HepG2 (cell line): Measurements from ENCODE around the gene CD14. TPM values are rescaled to one million over a fixed set of nuclear protein-coding genes. Genes with fewer than 3 reads are reported as not detected.

Source experiments
- ZNF136 ChIP-seq: sonication (generic); formaldehyde crosslinking; IDR thresholded peaks from 2 replicates; pipeline ENCODE4 v1.8.1; 2022; ENCODE audit warnings: low read depth, mild to moderate bottlenecking, moderate library complexity, missing genetic modification reagents
- ZNF24 ChIP-seq: fragments of 450-650 bp; IDR thresholded peaks from 2 replicates; pipeline ENCODE4 v1.6.1; 2017; ENCODE audit warnings: antibody characterized with exemption, mild to moderate bottlenecking
- ZNF549 ChIP-seq: sonication (generic); formaldehyde crosslinking; IDR thresholded peaks from 2 replicates; pipeline ENCODE4 v1.5.0; 2020; ENCODE audit warnings: missing genetic modification reagents
- microRNA-seq: library from miRNA; unstranded; fragments of <30 nt; microRNA quantifications from one replicate; pipeline ENCODE4, GENCODE V29; 2020
- polyA plus RNA-seq, 8 experiments: library from polyadenylated mRNA; depleted of rRNA in 3 of 8; stranded (reverse) in 7 of 8; unstranded in 1 of 8; fragments of >200 nt; fragmentation: Illumina TruSeq in 4 of 8; extraction: Trizol in 4 of 8; gene quantifications; 2 replicates each; pipeline versions ENCODE4 v1.2.1 to v1.2.3, GENCODE V29; 2011 to 2016; ENCODE audit warnings: low read depth in 4 of 8, missing spikeins in 1 of 8, mixed read lengths in 1 of 8; ENCODE audit not compliant: insufficient read depth in 1 of 8
- total RNA-seq, 5 experiments: library from RNA; depleted of rRNA; stranded (reverse); fragments of >200 nt; fragmentation: Illumina TruSeq; extraction: Trizol; gene quantifications; 2 replicates each; pipeline ENCODE4 v1.2.3, GENCODE V29; 2016; ENCODE audit warnings: low read depth in 1 of 5

The CD14 gene
- total and polyA plus RNA-seq, 2 of the 13 experiments (the other 11 are each of a cell fraction or from before 2014, with no cell fraction given): 1.7 to 4.7 TPM

GRCh38 chr5:140587495-140587894 lies 45.5 kb downstream of the CD14 start (continued):
- no peak for TF ChIP-seq ZNF24
- no peak for TF ChIP-seq ZNF136
- no peak for TF ChIP-seq ZNF549 (CRISPR knock-in tag)

Small RNA genes lying within 50 kb of the gene (microRNA-seq; reads per million reads assigned to microRNA genes)
- not detected for gene MIR3655

Other genes starting within 250 kb of the CD14 start
- gene ANKHD1, start 231.3 kb downstream of the CD14 start, total RNA-seq (2016; rRNA removed; fragmentation: Illumina TruSeq; extraction: Trizol): 69.9 and 101 TPM in 2 replicates
- gene ANKHD1, start 231.3 kb downstream of the CD14 start, polyA plus RNA-seq (2011; rRNA removed): 68.5 and 82.0 TPM in 2 replicates
- gene EIF4EBP3, start 85.5 kb downstream of the CD14 start, total RNA-seq (2016; rRNA removed; fragmentation: Illumina TruSeq; extraction: Trizol): 1.7 and 1.9 TPM in 2 replicates
- 0.31 and 0.61 TPM in 2 replicates for gene EIF4EBP3, start 85.5 kb downstream of the CD14 start, polyA plus RNA-seq (2011; rRNA removed)
- 32.8 and 38.1 TPM in 2 replicates for gene SRA1, start 75.7 kb downstream of the CD14 start, total RNA-seq (2016; rRNA removed; fragmentation: Illumina TruSeq; extraction: Trizol)
- 14.2 and 15.6 TPM in 2 replicates for gene SRA1, start 75.7 kb downstream of the CD14 start, polyA plus RNA-seq (2011; rRNA removed)
- 0.22 and 0.38 TPM in 2 replicates for gene APBB3, start 68.6 kb downstream of the CD14 start, total RNA-seq (2016; rRNA removed; fragmentation: Illumina TruSeq; extraction: Trizol)
- gene APBB3, start 68.6 kb downstream of the CD14 start, polyA plus RNA-seq (2011; rRNA removed): 0.78 and 1.4 TPM in 2 replicates
- gene SLC35A4, start 68.3 kb downstream of the CD14 start, total RNA-seq (2016; rRNA removed; fragmentation: Illumina TruSeq; extraction: Trizol): 0.71 and 0.95 TPM in 2 replicates
- 4.0 and 5.0 TPM in 2 replicates for gene SLC35A4, start 68.3 kb downstream of the CD14 start, polyA plus RNA-seq (2011; rRNA removed)
- gene TMCO6, start 6.3 kb upstream of the CD14 start, total RNA-seq (2016; rRNA removed; fragmentation: Illumina TruSeq; extraction: Trizol): 8.2 and 16.6 TPM in 2 replicates
- 28.2 and 36.3 TPM in 2 replicates for gene TMCO6, start 6.3 kb upstream of the CD14 start, polyA plus RNA-seq (2011; rRNA removed)
- gene NDUFA2, start 14.5 kb upstream of the CD14 start, total RNA-seq (2016; rRNA removed; fragmentation: Illumina TruSeq; extraction: Trizol): 97.2 and 103 TPM in 2 replicates
- 94.9 and 105 TPM in 2 replicates for gene NDUFA2, start 14.5 kb upstream of the CD14 start, polyA plus RNA-seq (2011; rRNA removed)
- gene IK, start 14.7 kb upstream of the CD14 start, total RNA-seq (2016; rRNA removed; fragmentation: Illumina TruSeq; extraction: Trizol): 67.5 and 86.4 TPM in 2 replicates
- gene IK, start 14.7 kb upstream of the CD14 start, polyA plus RNA-seq (2011; rRNA removed): 63.7 and 65.3 TPM in 2 replicates
- gene WDR55, start 31.7 kb upstream of the CD14 start, total RNA-seq (2016; rRNA removed; fragmentation: Illumina TruSeq; extraction: Trizol): 18.2 and 18.5 TPM in 2 replicates
- gene WDR55, start 31.7 kb upstream of the CD14 start, polyA plus RNA-seq (2011; rRNA removed): 17.7 and 23.4 TPM in 2 replicates
- 0.17 and 0.55 TPM in 2 replicates for gene DND1, start 40.4 kb upstream of the CD14 start, total RNA-seq (2016; rRNA removed; fragmentation: Illumina TruSeq; extraction: Trizol)
- 0.48 and 1.3 TPM in 2 replicates for gene DND1, start 40.4 kb upstream of the CD14 start, polyA plus RNA-seq (2011; rRNA removed)
- 66.2 and 78.8 TPM in 2 replicates for gene HARS1, start 58.2 kb upstream of the CD14 start, total RNA-seq (2016; rRNA removed; fragmentation: Illumina TruSeq; extraction: Trizol)
- 36.9 and 37.2 TPM in 2 replicates for gene HARS1, start 58.2 kb upstream of the CD14 start, polyA plus RNA-seq (2011; rRNA removed)
- gene HARS2, start 58.3 kb upstream of the CD14 start, total RNA-seq (2016; rRNA removed; fragmentation: Illumina TruSeq; extraction: Trizol): 25.8 and 28.3 TPM in 2 replicates
- gene HARS2, start 58.3 kb upstream of the CD14 start, polyA plus RNA-seq (2011; rRNA removed): 17.6 and 17.9 TPM in 2 replicates
- gene ZMAT2, start 67.3 kb upstream of the CD14 start, total RNA-seq (2016; rRNA removed; fragmentation: Illumina TruSeq; extraction: Trizol): 92.8 and 141 TPM in 2 replicates
- 25.2 and 35.4 TPM in 2 replicates for gene ZMAT2, start 67.3 kb upstream of the CD14 start, polyA plus RNA-seq (2011; rRNA removed)
- gene PCDHA1, start 153.0 kb upstream of the CD14 start, total RNA-seq (2016; rRNA removed; fragmentation: Illumina TruSeq; extraction: Trizol): not detected in 2 replicates
- not detected in 2 replicates for gene PCDHA1, start 153.0 kb upstream of the CD14 start, polyA plus RNA-seq (2011; rRNA removed)
- not detected in 2 replicates for gene PCDHA2, start 161.7 kb upstream of the CD14 start, total RNA-seq (2016; rRNA removed; fragmentation: Illumina TruSeq; extraction: Trizol)
- gene PCDHA2, start 161.7 kb upstream of the CD14 start, polyA plus RNA-seq (2011; rRNA removed): not detected in 2 replicates
- not detected in 2 replicates for gene PCDHA3, start 167.9 kb upstream of the CD14 start, total RNA-seq (2016; rRNA removed; fragmentation: Illumina TruSeq; extraction: Trizol)
- gene PCDHA3, start 167.9 kb upstream of the CD14 start, polyA plus RNA-seq (2011; rRNA removed): not detected in 2 replicates
- gene PCDHA4, start 173.9 kb upstream of the CD14 start, total RNA-seq (2016; rRNA removed; fragmentation: Illumina TruSeq; extraction: Trizol): not detected in 2 replicates
- not detected in 2 replicates for gene PCDHA4, start 173.9 kb upstream of the CD14 start, polyA plus RNA-seq (2011; rRNA removed)
- gene PCDHA5, start 188.4 kb upstream of the CD14 start, total RNA-seq (2016; rRNA removed; fragmentation: Illumina TruSeq; extraction: Trizol): not detected in 2 replicates
- gene PCDHA5, start 188.4 kb upstream of the CD14 start, polyA plus RNA-seq (2011; rRNA removed): not detected in 2 replicates
- not detected in 2 replicates for gene PCDHA6, start 194.8 kb upstream of the CD14 start, total RNA-seq (2016; rRNA removed; fragmentation: Illumina TruSeq; extraction: Trizol)
- not detected in 2 replicates for gene PCDHA6, start 194.8 kb upstream of the CD14 start, polyA plus RNA-seq (2011; rRNA removed)
- gene PCDHA7, start 201.1 kb upstream of the CD14 start, total RNA-seq (2016; rRNA removed; fragmentation: Illumina TruSeq; extraction: Trizol): 0.28 and 0.53 TPM in 2 replicates
- gene PCDHA7, start 201.1 kb upstream of the CD14 start, polyA plus RNA-seq (2011; rRNA removed): 0.49 and 0.54 TPM in 2 replicates
- 0.07 and 0.11 TPM in 2 replicates for gene PCDHA8, start 208.0 kb upstream of the CD14 start, total RNA-seq (2016; rRNA removed; fragmentation: Illumina TruSeq; extraction: Trizol)
- 0.03 and 0.04 TPM in 2 replicates for gene PCDHA8, start 208.0 kb upstream of the CD14 start, polyA plus RNA-seq (2011; rRNA removed)
- 0.03 TPM in 1 of 2 replicates, not detected in the other for gene PCDHA9, start 215.2 kb upstream of the CD14 start, total RNA-seq (2016; rRNA removed; fragmentation: Illumina TruSeq; extraction: Trizol)
- gene PCDHA9, start 215.2 kb upstream of the CD14 start, polyA plus RNA-seq (2011; rRNA removed): 0.03 and 0.04 TPM in 2 replicates
- gene PCDHA10, start 222.7 kb upstream of the CD14 start, total RNA-seq (2016; rRNA removed; fragmentation: Illumina TruSeq; extraction: Trizol): 0.02 TPM in 1 of 2 replicates, not detected in the other
- gene PCDHA10, start 222.7 kb upstream of the CD14 start, polyA plus RNA-seq (2011; rRNA removed): 0.01 and 0.03 TPM in 2 replicates
- gene PCDHA11, start 235.8 kb upstream of the CD14 start, total RNA-seq (2016; rRNA removed; fragmentation: Illumina TruSeq; extraction: Trizol): 0.07 and 0.29 TPM in 2 replicates
- 0.05 TPM in 1 of 2 replicates, not detected in the other for gene PCDHA11, start 235.8 kb upstream of the CD14 start, polyA plus RNA-seq (2011; rRNA removed)
- gene PCDHA12, start 242.1 kb upstream of the CD14 start, total RNA-seq (2016; rRNA removed; fragmentation: Illumina TruSeq; extraction: Trizol): not detected in 2 replicates
- gene PCDHA12, start 242.1 kb upstream of the CD14 start, polyA plus RNA-seq (2011; rRNA removed): 0.03 TPM in 1 of 2 replicates, not detected in the other
- 0.04 TPM in 1 of 2 replicates, not detected in the other for gene PCDHA13, start 248.9 kb upstream of the CD14 start, total RNA-seq (2016; rRNA removed; fragmentation: Illumina TruSeq; extraction: Trizol)
- 0.03 TPM in 1 of 2 replicates, not detected in the other for gene PCDHA13, start 248.9 kb upstream of the CD14 start, polyA plus RNA-seq (2011; rRNA removed)